Activated CD8-positive, alpha-beta memory T cell treated with anti-CD3 and anti-CD28 coated beads for 36 hours (primary cell): Measurements from ENCODE around the gene MS4A4A. TPM values are rescaled to one million over a fixed set of nuclear protein-coding genes. Genes with fewer than 3 reads are reported as not detected.
"Not testable (repeated sequence)": the region's sequence is repeated elsewhere in the genome, so short reads cannot be mapped to it uniquely, and the experiment has no call there.

ENCODE experiments used
- CTCF ChIA-PET: fragments of 350-600 bp; sonication (Branson Sonifier 250); formaldehyde crosslinking; loops from one replicate; lab custom pipeline; 2021; ENCODE audit warnings: antibody characterized with exemption; lab: Charles Lee
- POLR2A ChIA-PET: fragments of 350-600 bp; sonication (Branson Sonifier 250); formaldehyde crosslinking; loops from one replicate; lab custom pipeline; 2021; ENCODE audit warnings: antibody characterized with exemption; lab: Charles Lee
- total RNA-seq, 2 experiments: library from RNA; stranded (reverse); gene quantifications; one replicate each; pipeline ENCODE4 v1.2.3, GENCODE V29; 2021

Gene MS4A4A
- total RNA-seq, 2 experiments from 2014 or later: not detected

- ChIA-PET POLR2A (no interaction called here), CTCF (no interaction called here)
Measured at GRCh38 chr11:60288531-60288930, 8.1 kb downstream of the MS4A4A start.

DNA sequence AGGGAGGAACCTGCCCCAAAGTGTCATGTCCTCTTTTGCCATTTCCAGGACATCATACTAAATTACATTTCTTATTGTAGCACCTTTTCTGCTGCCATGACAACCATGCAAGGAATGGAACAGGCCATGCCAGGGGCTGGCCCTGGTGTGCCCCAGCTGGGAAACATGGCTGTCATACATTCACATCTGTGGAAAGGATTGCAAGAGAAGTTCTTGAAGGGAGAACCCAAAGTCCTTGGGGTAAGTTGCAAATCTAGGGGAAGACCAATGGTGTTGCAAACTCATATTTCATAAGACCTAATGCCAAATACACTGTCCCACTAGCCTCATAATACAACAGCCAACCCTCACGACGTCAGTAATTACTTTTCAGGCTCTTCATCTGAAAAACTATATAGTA lies 11.7 kb downstream of the MS4A4A start:
- POLR2A ChIA-PET: no interaction called here
- CTCF ChIA-PET: no interaction called here

GRCh38 chr11:60301178-60301577 lies 20.7 kb downstream of the MS4A4A start:
- ChIA-PET CTCF (no interaction called here), POLR2A (no interaction called here)

DNA sequence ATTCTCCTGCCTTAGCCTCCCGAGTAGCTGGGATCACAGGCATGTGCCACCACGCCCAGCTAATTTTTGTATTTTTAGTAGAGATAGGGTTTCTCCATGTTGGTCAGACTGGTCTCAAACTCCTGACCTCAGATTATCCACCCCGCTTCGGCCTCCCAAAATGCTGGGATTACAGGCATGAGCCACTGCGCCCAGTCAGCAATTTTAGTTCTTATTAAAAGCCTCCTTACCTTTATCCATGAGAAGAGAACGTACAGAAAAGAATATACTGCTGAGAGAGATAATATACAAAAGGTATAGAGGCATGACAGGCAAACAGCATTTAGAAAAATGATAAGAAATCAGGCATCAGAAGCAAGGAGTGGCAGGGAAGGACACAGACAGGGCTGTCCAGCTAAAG lies 21.4 kb downstream of the MS4A4A start:
- POLR2A ChIA-PET, CTCF ChIA-PET: not testable (repeated sequence)

- CTCF ChIA-PET: no interaction called here
- POLR2A ChIA-PET: no interaction called here
Measured at GRCh38 chr11:60303661-60304060, 23.2 kb downstream of the MS4A4A start.

DNA sequence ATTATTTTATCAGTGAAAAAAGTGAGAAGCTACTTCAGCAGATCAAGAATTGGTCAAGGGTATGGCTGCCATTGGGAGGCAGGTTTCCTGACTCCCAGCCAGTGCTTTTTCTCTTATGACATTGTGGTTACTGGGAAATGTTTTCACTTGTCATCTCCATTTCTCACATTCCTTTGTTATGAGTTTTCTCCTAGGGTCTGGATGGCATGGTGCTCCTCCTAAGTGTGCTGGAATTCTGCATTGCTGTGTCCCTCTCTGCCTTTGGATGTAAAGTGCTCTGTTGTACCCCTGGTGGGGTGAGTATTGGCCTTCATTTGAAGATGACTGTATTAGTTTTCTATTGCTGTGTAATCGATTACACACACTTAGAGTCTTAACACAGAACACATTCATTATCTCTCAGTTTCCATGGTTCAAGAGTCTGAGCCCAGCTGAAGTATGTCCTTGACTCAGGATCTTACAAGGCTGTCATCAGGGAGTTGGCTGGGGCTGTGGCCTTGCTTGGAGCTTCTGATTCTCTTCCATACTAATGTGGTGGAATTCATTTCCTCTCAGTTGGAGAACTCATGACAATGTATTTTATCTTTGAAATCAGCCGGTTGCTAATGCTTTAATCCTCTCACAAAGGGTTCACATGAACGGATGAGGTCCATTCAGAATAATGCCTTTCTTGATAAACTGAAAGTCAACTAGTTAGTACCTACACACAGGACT lies 25.6 kb downstream of the MS4A4A start:
- CTCF ChIA-PET: no interaction called here
- POLR2A ChIA-PET: no interaction called here

- ChIA-PET CTCF (no interaction called here), POLR2A (no interaction called here)
Measured at GRCh38 chr11:60307507-60308195, 27.2 kb downstream of the MS4A4A start.

- ChIA-PET CTCF (no interaction called here), POLR2A (no interaction called here)
Measured at GRCh38 chr11:60310407-60310998, 30.0 kb downstream of the MS4A4A start.

DNA sequence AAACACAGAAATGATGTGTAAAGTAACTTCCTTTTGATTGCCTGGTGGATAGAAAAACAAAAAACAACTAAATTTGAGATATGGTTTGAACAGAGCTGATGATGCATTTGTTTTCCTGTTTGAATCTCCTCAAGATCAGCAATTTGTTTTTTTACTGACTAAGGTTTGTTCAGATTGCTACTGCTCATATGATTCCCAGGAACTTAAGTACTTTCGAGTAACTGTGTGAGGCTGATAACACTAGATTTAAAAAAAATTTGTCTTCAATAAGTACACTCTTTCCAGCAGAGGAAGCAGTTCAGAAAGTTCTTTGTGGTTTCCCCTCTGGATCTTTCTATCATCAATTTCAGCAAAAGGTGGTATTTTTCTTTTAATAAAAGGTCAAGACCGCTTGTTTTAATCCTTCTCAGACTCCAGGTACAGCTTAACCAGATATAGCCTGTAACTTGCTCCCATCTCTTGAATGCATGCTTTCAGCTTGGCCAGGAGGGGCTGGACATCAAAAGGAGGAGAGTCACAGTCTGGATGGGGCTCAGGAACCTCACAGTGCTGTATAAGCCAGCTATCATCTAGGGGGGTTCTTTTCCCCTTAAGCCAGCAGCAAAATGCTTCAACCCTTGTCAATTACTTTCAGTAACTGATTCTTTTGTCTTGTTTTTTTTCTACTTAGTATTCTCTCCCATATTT lies 34.3 kb downstream of the MS4A4A start:
- ChIA-PET CTCF (interaction anchor here (1.1 kb wide), 1 partner anchor 19 kb away, joined by 3 read pairs; no protein-coding TSS in a partner anchor), POLR2A (no interaction called here)

DNA sequence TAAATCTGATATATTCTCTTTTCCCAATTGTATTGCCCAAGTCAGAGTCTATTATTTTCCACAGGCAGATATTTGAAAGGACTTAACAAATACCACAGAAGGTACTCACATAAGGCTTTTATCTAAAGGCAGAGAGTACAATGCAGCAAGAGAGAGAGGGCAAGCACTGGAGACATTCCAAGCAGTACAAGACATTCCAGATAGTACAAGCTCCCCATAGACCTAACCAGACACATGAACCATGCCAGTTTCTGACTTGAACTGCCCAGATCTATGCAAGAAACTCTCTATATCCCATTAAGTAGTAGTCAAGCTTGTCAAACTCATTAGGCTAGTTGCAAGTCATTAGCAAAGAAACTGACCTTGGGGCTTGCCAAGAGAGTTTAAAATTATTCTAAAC lies 35.4 kb downstream of the MS4A4A start:
- CTCF ChIA-PET: no interaction called here
- POLR2A ChIA-PET: no interaction called here

- ChIA-PET POLR2A (no interaction called here), CTCF (no interaction called here)
Measured at GRCh38 chr11:60316317-60316716, 35.9 kb downstream of the MS4A4A start.

GRCh38 chr11:60318726-60319125 lies 38.3 kb downstream of the MS4A4A start:
- CTCF ChIA-PET: no interaction called here

DNA sequence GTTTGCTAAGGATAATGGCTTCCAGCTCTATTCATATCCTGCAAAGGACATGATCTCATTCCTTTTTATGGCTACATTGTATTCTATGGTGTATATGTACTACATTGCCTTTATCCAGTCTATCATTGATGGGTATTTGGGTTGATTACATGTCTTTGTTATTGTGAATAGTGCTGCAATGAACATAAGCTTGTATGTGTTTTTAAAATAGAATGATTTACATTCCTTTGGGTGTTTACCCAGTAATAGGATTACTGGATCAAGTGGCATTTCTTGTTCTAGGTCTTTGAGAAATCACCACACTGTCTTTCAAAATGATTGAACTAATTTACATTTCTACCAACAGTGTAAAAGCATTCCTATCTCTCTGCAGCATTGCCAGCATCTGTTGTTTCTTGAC lies 40.6 kb downstream of the MS4A4A start:
- POLR2A ChIA-PET: no interaction called here
- CTCF ChIA-PET: no interaction called here

More at GRCh38 chr11:60318726-60319125, 38.3 kb downstream of the MS4A4A start:
- POLR2A ChIA-PET: no interaction called here

DNA sequence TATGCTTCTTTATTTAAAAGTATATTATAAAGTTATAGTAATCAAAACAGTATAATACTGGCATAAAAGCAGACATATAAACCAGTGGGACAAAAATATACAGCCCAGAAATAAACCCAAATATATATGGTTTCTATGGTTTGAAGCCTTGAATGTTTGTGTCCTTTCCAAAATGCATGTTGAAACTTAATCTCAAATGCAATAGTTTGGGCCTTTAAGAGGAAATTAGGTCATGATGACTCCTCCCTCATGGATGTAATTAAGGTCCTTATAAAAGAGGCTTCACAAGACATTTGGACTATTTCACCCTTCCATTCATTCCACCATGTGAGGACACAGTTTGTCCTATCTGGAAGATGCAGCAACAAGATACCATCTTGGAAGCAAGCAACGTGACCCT lies 46.5 kb downstream of the MS4A4A start, which contains the start of gene MS4A6E:
Gene MS4A6E (plus strand): TSS at position 301 of the 400 bp plus-strand sequence. CDS start 7,641 bp downstream, outside the sequence.
- CTCF ChIA-PET: no interaction called here

DNA sequence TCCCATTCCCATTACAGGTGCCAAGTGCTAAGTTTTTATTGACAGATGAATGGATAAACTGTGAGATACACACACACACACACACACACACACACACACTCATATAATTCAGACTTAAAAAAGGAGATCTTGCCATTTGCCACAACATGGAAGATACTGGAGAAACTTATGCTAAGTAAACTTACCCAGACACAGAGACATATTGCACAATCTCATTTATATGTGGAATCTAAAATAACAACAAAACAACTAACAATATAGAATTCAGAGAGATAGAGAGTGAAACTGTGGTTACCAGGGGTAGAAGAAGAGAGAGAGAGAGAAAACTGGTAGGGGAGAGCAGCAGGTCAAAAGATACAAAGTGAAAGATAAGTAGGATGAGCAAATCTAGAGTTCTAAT lies 48.0 kb downstream of the MS4A4A start:
- CTCF ChIA-PET: no interaction called here
- POLR2A ChIA-PET: no interaction called here

More for the DNA sequence above, 46.5 kb downstream of the MS4A4A start, which contains the start of gene MS4A6E:
- POLR2A ChIA-PET: no interaction called here

DNA sequence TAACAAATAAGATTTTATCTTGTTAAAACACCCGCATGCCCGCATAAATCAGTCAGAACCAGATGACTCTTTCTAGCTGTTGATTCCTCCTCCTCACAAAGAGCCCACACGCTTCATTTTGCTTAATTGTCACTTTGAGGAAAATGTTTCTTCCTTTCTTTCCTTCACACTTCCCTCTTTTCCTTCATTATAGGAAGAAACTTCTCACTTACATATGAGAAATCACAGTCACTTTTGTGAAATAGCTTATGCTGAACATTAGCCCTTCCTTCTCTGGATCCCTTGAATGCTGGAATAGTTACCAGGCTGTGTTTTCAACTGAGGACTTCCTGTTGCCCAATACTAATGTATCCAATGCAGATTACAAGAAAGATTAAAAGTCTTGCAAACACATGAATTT lies 52.4 kb downstream of the MS4A4A start:
- CTCF ChIA-PET: no interaction called here
- POLR2A ChIA-PET: no interaction called here

- POLR2A ChIA-PET: no interaction called here
- CTCF ChIA-PET: interaction anchor here (0.6 to 2.9 kb wide), 5 partner anchors 11 to 327 kb away, joined by 3 to 9 read pairs (median 3); no protein-coding TSS in a partner anchor
Measured at GRCh38 chr11:60334005-60334620, 53.6 kb downstream of the MS4A4A start.

DNA sequence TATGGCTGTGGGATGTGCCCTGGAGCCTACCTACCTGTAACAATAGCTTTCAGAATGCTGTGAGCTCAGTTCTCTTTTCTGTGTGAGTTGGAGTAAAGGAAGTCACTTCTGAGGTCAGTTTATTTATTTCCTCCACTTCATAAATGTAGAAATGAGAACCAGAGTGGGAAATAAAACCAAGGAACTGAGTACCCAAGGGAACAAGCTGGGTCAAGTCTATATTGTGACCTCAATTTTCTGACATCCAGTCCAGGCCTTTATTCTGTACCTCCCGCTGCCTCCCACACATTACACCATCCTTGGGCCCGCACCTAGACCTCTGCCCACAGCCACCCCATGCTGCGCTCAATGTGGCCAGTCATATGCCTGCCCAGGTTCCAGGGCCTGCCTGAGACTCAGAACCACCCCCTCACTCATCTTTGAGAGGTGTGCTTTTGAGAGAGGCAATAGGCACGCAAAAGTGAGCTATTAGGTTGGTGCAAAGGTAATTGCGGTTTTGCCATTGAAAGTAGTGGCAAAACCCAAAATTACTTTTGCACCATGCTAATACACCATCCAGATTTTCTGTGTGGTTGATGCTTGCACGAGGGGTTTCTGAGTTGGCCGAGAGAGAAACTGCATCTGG lies 56.4 kb downstream of the MS4A4A start:
- ChIA-PET POLR2A (no interaction called here), CTCF (interaction anchor here (2.9 kb wide), 1 partner anchor 8 kb away, joined by 9 read pairs; no protein-coding TSS in a partner anchor)

DNA sequence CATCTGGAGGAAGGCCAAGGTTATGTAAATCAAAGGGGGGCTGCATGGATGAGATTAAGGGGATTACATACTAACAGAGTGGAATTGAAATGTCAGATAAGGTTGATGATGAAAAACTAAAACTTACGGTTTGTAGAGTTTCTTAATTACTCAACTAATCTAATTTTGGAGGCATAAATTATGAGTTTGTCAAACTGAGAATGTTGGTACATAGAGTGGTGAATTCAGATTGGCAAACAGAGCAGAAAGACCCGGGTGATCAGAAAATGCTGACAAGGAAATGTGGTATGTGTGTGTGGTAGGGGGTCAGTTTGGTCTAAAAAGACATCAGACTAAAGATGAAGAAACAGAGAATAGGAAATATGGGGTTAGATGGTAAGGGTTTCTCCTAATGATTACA lies 57.6 kb downstream of the MS4A4A start:
- ChIA-PET POLR2A (no interaction called here), CTCF (no interaction called here)
